ENCODE results near the gene NOG. TPM values are rescaled to one million over a fixed set of nuclear protein-coding genes. Genes with fewer than 3 reads are reported as not detected.

Gene NOG
- total and polyA plus RNA-seq, 2 donors (not counting 3 experiments of a cell fraction or from before 2014, with no cell fraction given), result 0.63 to 2.3 TPM

DNA sequence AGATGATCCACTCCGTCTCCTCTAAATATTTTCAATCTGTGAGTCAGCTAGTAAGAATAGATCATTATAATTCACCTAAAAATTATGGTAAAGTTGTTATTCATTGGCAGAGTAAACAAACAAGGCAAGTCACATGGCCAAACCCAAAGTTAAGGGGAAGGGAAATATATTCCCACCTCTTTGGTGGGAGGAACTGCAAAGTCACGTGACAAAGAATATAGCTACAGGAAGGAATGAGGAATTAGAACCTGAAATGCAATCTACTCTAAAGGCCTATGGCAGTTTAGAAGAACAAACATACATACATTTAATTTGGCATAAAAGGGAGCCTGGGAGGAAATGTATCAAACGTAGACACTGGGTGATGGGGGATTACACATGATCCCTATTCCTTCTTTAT is 48.9 kb downstream of the NOG start:
- dilution Hi-C loops (cut with MboI; ENCODE audit: extremely low pct_ligation_motif_present, low sequenced_read_pairs) (no loop called here), intact Hi-C loops (cut with micrococcal nuclease) (no loop called here)
- BruUV-seq (replicated peaks), result no TSS peak
- H4K20me1 ChIP-seq (replicated peaks; ENCODE audit: control insufficient read depth, extremely low read depth, insufficient read depth, low read length), result no peaks in the 10 kb centered on the region
- ChIA-PET CTCF (interaction anchor here (2.0 kb wide), 1 partner anchor 73 kb away, joined by 6 read pairs; no protein-coding TSS in a partner anchor), POLR2A (no interaction called here)
- H3K9me1 ChIP-seq (replicated peaks; ENCODE audit: control insufficient read depth, extremely low read depth, insufficient read depth, low read length), result no peaks in the 10 kb centered on the region
- no peaks in the 10 kb centered on the region for H3K79me2 ChIP-seq (ENCODE audit: control insufficient read depth, insufficient read depth, low read length)
- H3K9ac ChIP-seq (replicated peaks; ENCODE audit: extremely low read depth, insufficient read depth, low read length), result no peak overlapping the region
- H3K4me3 ChIP-seq (replicated peaks in 1 of 3; ENCODE audit: insufficient read depth in 1 of 3, low read depth in 1 of 3, low read length in 3 of 3), result no peak overlapping the region
- H3K9me3 ChIP-seq (replicated peaks; ENCODE audit: control insufficient read depth, insufficient read depth, low read length), result no peaks in the 10 kb centered on the region
- DNase-seq (ENCODE audit: low read depth, low spot score), result no peak
- H3K4me1 ChIP-seq (ENCODE audit: control insufficient read depth, extremely low read depth, insufficient read depth, low read length), result no peaks in the 10 kb centered on the region
- peaks cover 0 to under 1% of the 10 kb centered on the region in 2 experiments for H3K27me3 ChIP-seq (ENCODE audit: control insufficient read depth in 2 of 2, insufficient read depth in 2 of 2, low read length in 2 of 2)
- H3K4me2 ChIP-seq (ENCODE audit: insufficient read depth, low read length), result no peak overlapping the region
- no peak overlapping the region for H3K27ac ChIP-seq (ENCODE audit: insufficient read depth, low read depth, low read length)
- TF ChIP-seq EZH2 (IDR thresholded peaks at IDR 0.05; ENCODE audit: borderline replicate concordance, low read depth, low read length, severe bottlenecking) (no peak), GATA2 (IDR thresholded peaks at IDR 0.05; ENCODE audit: insufficient read depth, insufficient read length, low read depth, low read length) (no peak), FOS (IDR thresholded peaks at IDR 0.05; ENCODE audit: borderline replicate concordance, insufficient read depth, low read length) (no peak), JUN (IDR thresholded peaks at IDR 0.05; ENCODE audit: borderline replicate concordance, insufficient read depth, insufficient read length, low read depth) (no peak)
- TF ChIP-seq, protein P1, sequence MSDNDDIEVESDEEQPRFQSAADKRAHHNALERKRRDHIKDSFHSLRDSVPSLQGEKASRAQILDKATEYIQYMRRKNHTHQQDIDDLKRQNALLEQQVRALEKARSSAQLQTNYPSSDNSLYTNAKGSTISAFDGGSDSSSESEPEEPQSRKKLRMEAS (IDR thresholded peaks at IDR 0.05; ENCODE audit: insufficient read depth, insufficient read length), result no peak
- TF ChIP-seq, protein P2, sequence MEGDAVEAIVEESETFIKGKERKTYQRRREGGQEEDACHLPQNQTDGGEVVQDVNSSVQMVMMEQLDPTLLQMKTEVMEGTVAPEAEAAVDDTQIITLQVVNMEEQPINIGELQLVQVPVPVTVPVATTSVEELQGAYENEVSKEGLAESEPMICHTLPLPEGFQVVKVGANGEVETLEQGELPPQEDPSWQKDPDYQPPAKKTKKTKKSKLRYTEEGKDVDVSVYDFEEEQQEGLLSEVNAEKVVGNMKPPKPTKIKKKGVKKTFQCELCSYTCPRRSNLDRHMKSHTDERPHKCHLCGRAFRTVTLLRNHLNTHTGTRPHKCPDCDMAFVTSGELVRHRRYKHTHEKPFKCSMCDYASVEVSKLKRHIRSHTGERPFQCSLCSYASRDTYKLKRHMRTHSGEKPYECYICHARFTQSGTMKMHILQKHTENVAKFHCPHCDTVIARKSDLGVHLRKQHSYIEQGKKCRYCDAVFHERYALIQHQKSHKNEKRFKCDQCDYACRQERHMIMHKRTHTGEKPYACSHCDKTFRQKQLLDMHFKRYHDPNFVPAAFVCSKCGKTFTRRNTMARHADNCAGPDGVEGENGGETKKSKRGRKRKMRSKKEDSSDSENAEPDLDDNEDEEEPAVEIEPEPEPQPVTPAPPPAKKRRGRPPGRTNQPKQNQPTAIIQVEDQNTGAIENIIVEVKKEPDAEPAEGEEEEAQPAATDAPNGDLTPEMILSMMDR (IDR thresholded peaks at IDR 0.05; ENCODE audit: extremely low read depth in 1 of 2, insufficient read depth in 1 of 2, low read depth in 1 of 2, low read length in 2 of 2), result no peak
- FAIRE-seq, result no peak
- no peaks in the 10 kb centered on the region for H3K36me3 ChIP-seq (ENCODE audit: control insufficient read depth in 2 of 2, extremely low read depth in 1 of 2, insufficient read depth in 2 of 2, low read length in 2 of 2)
- no peak overlapping the region for H2AFZ ChIP-seq (ENCODE audit: low read depth, low read length)

Small RNA genes within 50 kb of the gene (small RNA-seq; reads per million reads assigned to genes)
- not detected for gene RPL39P33 (ENCODE audit: insufficient read depth, insufficient read length, low read depth, low replicate concordance)

Other genes starting within 250 kb of the NOG start
- 5.6 and 5.8 TPM in 2 replicates for gene C17orf67, start 240.2 kb downstream of the NOG start, total RNA-seq
- 1.9 and 2.4 TPM in 2 replicates for gene C17orf67, start 240.2 kb downstream of the NOG start, polyA plus RNA-seq
- gene DGKE, start 240.5 kb downstream of the NOG start, total RNA-seq, result 20.3 and 22.9 TPM in 2 replicates
- 4.9 and 6.4 TPM in 2 replicates for gene DGKE, start 240.5 kb downstream of the NOG start, polyA plus RNA-seq

Measured in endothelial cell of umbilical vein (primary cell).